Suprapubic skin (tissue), 4 donors: Measurements from ENCODE around the gene CRIP2.

Source experiments
- POLR2A ChIP-seq, 2 donors: fragments of 450-650 bp; IDR thresholded peaks; one replicate each; pipeline ENCODE4 v1.6.1; 2017; ENCODE audit warnings: antibody characterized with exemption in 2 of 2, mild to moderate bottlenecking in 2 of 2, moderate library complexity in 2 of 2
- POLR2AphosphoS5 ChIP-seq, 3 donors: sonication (generic); formaldehyde crosslinking; IDR thresholded peaks; one replicate each; pipeline ENCODE4 v1.6.1; 2017; ENCODE audit warnings: antibody characterized with exemption in 3 of 3
- TF ChIP-seq, protein P1 (sequence below), 2 donors: fragments of 200-600 bp in 1 of 2; fragments of 450-650 bp in 1 of 2; sonication (generic) in 1 of 2; IDR thresholded peaks; one replicate each; pipeline ENCODE4 v1.5.1; 2016 to 2019; ENCODE audit warnings: antibody characterized with exemption in 2 of 2, mild to moderate bottlenecking in 1 of 2, moderate library complexity in 1 of 2

DNA sequence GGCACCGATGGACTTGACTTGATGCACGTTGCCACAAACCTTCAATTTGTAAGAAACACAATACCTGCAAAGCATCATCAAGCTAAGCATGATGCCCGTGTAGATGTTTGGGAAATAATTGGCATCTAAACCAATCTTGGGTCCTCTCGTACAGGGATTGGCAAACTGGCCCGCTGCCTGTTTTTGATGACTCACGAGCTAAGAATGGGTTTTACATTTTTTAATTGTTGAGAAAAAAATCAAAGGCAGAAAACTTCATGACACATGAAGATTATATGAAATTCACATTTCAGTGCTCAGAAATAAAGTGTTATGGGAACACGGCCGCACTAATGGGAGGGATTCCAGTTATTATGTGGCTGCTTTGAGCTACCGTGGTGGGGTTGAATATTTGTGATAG lies 44.1 kb upstream of the CRIP2 start:
- TF ChIP-seq POLR2AphosphoS5 (IDR thresholded peaks at IDR 0.05) (no peak), POLR2A (IDR thresholded peaks at IDR 0.05) (no peak)
- TF ChIP-seq, protein P1, sequence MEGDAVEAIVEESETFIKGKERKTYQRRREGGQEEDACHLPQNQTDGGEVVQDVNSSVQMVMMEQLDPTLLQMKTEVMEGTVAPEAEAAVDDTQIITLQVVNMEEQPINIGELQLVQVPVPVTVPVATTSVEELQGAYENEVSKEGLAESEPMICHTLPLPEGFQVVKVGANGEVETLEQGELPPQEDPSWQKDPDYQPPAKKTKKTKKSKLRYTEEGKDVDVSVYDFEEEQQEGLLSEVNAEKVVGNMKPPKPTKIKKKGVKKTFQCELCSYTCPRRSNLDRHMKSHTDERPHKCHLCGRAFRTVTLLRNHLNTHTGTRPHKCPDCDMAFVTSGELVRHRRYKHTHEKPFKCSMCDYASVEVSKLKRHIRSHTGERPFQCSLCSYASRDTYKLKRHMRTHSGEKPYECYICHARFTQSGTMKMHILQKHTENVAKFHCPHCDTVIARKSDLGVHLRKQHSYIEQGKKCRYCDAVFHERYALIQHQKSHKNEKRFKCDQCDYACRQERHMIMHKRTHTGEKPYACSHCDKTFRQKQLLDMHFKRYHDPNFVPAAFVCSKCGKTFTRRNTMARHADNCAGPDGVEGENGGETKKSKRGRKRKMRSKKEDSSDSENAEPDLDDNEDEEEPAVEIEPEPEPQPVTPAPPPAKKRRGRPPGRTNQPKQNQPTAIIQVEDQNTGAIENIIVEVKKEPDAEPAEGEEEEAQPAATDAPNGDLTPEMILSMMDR (IDR thresholded peaks at IDR 0.05): no peak
